GM12872 (cell line): ENCODE results near the gene IGF2.

ENCODE experiments used
- TF ChIP-seq, protein P1 (sequence below): IDR thresholded peaks from 3 replicates; pipeline ENCODE4 v1.5.1; 2011; ENCODE audit warnings: low read depth, mild to moderate bottlenecking, low read length, moderate library complexity; ENCODE audit not compliant: insufficient read depth

Gene IGF2

DNA sequence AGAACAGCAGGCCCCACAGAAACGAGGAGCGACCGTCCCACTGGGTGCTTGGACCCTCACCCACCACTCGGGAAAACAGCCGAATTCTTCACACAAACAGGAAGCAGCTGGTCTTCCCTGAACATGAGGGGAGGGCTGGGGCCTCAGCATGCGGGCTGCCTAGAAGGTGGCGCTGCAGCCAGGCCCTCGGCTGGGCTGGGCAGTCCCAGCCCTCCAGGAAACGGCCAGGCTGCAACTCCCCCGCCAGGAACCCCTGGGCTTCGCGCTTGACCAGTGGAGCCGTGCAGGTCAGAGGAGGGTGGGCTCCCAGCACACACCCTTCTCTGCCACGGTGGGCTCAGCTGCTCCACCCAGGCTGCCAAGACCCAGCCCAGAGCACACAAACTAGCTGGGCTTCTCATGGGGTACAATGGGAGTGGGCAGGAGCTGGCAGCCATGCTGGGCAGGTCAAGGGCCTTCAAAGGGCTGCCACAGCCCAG is 29.6 kb downstream of the IGF2 start:
- TF ChIP-seq, protein P1, sequence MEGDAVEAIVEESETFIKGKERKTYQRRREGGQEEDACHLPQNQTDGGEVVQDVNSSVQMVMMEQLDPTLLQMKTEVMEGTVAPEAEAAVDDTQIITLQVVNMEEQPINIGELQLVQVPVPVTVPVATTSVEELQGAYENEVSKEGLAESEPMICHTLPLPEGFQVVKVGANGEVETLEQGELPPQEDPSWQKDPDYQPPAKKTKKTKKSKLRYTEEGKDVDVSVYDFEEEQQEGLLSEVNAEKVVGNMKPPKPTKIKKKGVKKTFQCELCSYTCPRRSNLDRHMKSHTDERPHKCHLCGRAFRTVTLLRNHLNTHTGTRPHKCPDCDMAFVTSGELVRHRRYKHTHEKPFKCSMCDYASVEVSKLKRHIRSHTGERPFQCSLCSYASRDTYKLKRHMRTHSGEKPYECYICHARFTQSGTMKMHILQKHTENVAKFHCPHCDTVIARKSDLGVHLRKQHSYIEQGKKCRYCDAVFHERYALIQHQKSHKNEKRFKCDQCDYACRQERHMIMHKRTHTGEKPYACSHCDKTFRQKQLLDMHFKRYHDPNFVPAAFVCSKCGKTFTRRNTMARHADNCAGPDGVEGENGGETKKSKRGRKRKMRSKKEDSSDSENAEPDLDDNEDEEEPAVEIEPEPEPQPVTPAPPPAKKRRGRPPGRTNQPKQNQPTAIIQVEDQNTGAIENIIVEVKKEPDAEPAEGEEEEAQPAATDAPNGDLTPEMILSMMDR: no peak

DNA sequence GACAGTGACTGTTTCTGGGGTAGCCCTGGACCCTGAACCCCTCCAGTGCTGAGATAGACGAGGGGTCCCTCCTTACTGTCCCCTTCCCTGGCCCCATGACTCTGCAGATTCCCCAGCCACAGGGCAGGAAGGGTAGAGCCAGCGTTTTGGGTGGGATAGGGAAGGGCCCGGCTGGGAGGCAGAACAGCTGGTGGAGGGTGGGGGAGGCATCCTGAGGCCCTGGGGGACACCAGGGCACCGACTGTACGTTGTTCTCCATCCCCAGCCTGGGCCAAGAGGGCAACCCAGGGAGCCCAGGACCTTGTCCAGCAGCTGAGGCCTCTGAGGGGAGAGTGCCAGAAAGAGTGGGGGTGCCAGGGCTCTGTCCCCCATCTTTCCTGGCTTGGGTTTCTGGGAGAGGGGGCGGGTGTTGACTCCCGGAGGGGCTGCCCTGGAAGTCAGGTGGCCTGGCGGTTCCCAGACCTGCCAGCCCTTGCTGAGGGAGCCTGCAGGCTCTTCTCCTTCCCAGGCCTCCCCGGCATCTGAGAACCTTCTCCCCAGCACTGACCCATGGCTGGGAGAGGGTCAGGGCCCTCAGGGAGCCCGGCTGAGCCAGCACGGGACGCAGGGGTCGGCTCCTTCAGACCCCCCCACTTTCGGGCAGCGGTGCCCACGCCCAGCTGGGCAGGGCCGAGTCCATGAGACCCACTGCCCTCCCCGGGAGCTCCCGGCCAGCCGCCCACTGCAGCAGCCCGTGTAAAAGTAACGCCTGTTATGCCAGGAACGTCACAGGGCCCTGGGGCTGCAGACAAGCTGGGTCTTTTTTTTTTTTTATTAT is 30.3 kb downstream of the IGF2 start:
- TF ChIP-seq, protein P1: no peak

DNA sequence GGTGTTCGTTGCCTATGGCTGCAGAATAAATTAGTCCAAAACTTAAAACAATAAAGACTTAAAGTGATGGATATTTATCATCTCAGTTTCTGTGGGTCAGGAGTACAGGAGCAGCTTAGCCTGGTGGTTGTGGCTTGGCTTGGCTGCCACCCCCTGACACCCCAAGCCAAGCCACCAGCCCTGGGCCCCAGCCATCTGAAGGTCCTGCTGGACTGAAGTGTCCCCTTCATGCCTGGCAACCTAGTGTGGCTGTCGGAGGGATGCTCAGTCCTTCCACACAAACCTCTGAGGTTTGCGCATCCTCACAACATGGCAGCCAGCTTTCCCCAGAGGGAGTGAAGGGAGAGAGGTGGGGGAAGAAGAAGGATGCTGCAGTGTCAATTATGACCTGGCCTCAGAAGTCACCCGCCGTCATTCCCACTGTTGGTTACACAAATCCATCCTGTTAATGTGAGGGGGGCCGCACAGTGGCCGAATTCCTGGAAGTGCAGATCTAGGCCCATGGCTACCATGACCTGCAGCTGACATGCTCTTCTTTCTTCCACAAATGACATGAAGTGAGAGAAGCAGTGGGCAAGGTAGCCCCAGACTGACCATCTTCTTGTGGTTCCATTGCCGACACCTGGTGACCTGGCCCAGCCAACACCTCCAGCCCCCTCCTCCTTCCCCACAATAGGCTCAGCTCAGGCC is 31.1 kb downstream of the IGF2 start:
- TF ChIP-seq, protein P1: no peak

DNA sequence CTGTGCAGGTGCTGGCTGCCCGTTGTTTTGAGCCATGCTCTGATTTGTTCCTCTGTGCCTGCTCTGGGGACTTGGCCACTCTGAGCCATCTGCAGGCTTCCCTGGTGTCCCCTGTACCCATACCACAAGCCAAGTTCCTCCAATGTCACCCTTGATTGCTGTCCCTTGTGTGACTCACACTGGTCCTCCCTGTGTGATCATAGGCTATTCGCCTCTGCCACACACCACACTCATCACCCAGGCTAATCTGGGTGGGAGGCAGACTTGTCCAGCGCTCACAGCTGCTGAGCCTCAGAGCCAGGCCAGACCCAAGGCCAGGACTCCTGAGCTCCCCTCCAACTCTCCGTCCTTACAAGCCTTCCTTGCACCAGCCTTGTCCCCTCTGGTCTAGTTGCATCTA is 31.7 kb downstream of the IGF2 start:
- TF ChIP-seq, protein P1: no peak

DNA sequence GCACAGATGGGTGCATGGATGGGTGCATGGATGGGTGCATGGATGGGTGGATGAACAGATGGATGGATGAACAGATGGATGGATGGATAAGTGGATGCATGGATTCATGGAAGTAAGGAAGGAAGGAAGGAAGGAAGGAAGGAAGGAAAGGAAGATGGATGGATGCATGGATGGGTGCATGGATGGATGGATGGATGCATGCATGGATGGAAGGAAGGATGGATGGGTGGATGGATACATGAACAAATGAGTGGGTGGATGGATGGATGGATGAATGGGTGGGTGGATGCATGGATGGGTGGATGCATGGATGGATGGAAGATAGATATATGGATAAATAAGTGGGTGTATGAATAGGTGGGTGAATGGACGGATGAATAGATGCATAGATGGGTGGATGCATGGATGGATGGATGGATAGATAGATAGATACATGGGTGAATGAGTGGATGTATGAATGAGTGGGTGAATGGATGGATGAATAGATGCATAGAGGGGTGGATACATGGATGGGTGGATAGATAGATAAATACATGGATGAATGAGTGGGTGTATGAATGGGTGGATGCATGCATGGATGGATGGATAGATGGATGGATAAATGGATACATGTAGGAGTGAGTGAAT is 32.5 kb downstream of the IGF2 start:
- TF ChIP-seq, protein P1: no peak

DNA sequence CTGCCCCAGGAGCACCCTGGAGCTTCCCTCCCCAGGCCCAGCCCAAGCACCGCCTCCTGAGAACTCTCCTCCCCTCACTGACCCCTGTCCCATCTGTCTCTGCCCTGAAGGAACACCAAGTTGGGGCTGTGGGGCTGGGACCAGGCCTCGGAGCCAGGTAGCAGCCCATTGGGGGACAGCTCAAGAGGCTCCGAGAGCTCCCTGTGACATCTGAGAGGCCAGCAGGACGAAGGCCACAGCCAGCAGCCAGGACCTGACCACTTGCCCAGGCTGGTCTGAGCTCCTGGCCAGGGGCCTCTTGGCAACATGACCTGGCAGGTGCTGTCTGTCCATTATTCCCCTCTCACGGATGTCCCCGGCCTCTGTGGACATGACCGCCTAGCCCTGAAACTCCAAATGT is 33.7 kb downstream of the IGF2 start:
- TF ChIP-seq, protein P1: no peak
